H9 (cell line): ENCODE measurements around the gene WDFY3. TPM values are rescaled to one million over a fixed set of nuclear protein-coding genes. Genes with fewer than 3 reads are reported as not detected.

ENCODE experiments used
- DNase-seq: peaks from one replicate; pipeline ENCODE4 v3.0.0-alpha.2; 2017
- H2AFZ ChIP-seq: one replicate; pipeline ENCODE4 v1.6.1; 2013; ENCODE audit warnings: mild to moderate bottlenecking, low read length, control low read depth, moderate library complexity
- H2AK5ac ChIP-seq: 2 replicates; pipeline ENCODE4 v1.6.1; 2013; ENCODE audit warnings: low read length, control low read depth, mixed read lengths; ENCODE audit not compliant: insufficient read length
- H2BK120ac ChIP-seq: one replicate; pipeline ENCODE4 v1.6.1; 2013; ENCODE audit warnings: low read depth, mild to moderate bottlenecking, low read length, control low read depth, inconsistent platforms; ENCODE audit not compliant: poor library complexity, severe bottlenecking
- H2BK12ac ChIP-seq: 2 replicates; pipeline ENCODE4 v1.6.1; 2013; ENCODE audit warnings: low read length, control low read depth, mixed read lengths, low read depth; ENCODE audit not compliant: insufficient read length
- H2BK15ac ChIP-seq: 2 replicates; pipeline ENCODE4 v1.6.1; 2013; ENCODE audit warnings: low read depth, low read length, control low read depth
- H2BK20ac ChIP-seq: one replicate; pipeline ENCODE4 v1.6.1; 2013; ENCODE audit warnings: low read depth, mild to moderate bottlenecking, low read length, control low read depth, inconsistent platforms; ENCODE audit not compliant: poor library complexity, severe bottlenecking
- H2BK5ac ChIP-seq: 2 replicates; pipeline ENCODE4 v1.6.1; 2013; ENCODE audit warnings: low read length, control low read depth, mixed read lengths; ENCODE audit not compliant: insufficient read length
- H3K14ac ChIP-seq: 2 replicates; pipeline ENCODE4 v1.6.1; 2013; ENCODE audit warnings: low read length, control low read depth; ENCODE audit not compliant: insufficient read depth
- H3K18ac ChIP-seq: 2 replicates; pipeline ENCODE4 v1.6.1; 2013; ENCODE audit warnings: low read depth, mild to moderate bottlenecking, mixed read lengths, low read length, control low read depth; ENCODE audit not compliant: insufficient read length
- H3K23ac ChIP-seq: 2 replicates; pipeline ENCODE4 v1.6.1; 2013; ENCODE audit warnings: low read length, control low read depth, mixed read lengths, low read depth; ENCODE audit not compliant: insufficient read length
- H3K23me2 ChIP-seq: 2 replicates; pipeline ENCODE4 v1.6.1; 2013; ENCODE audit warnings: low read depth, mild to moderate bottlenecking, mixed read lengths, low read length, control low read depth; ENCODE audit not compliant: insufficient read length, poor library complexity, severe bottlenecking
- H3K27ac ChIP-seq: 2 replicates; pipeline ENCODE4 v1.5.1; 2013; ENCODE audit warnings: low read length, control low read depth, mixed read lengths, low read depth; ENCODE audit not compliant: insufficient read length
- H3K27me3 ChIP-seq: 2 replicates; pipeline ENCODE4 v1.6.1; 2013; ENCODE audit warnings: low read length, control low read depth, inconsistent platforms; ENCODE audit not compliant: insufficient read depth
- H3K4ac ChIP-seq: 2 replicates; pipeline ENCODE4 v1.6.1; 2013; ENCODE audit warnings: low read depth, mild to moderate bottlenecking, control low read depth, inconsistent platforms, low read length, moderate library complexity
- H3K4me1 ChIP-seq: 2 replicates; pipeline ENCODE4 v1.6.1; 2013; ENCODE audit warnings: low read length, control low read depth, inconsistent platforms; ENCODE audit not compliant: insufficient read depth
- H3K4me2 ChIP-seq: 2 replicates; pipeline ENCODE4 v1.6.1; 2013; ENCODE audit warnings: low read length, control low read depth, mixed read lengths; ENCODE audit not compliant: insufficient read length, insufficient read depth
- H3K56ac ChIP-seq: 2 replicates; pipeline ENCODE4 v1.6.1; 2013; ENCODE audit warnings: low read depth, mild to moderate bottlenecking, mixed read lengths, low read length, control low read depth; ENCODE audit not compliant: insufficient read length
- H3K79me1 ChIP-seq: 2 replicates; pipeline ENCODE4 v1.6.1; 2013; ENCODE audit warnings: low read depth, mild to moderate bottlenecking, moderate library complexity, low read length, control low read depth, inconsistent platforms; ENCODE audit not compliant: insufficient read depth, poor library complexity, severe bottlenecking
- H3K79me2 ChIP-seq: 2 replicates; pipeline ENCODE4 v1.6.1; 2013; ENCODE audit warnings: low read length, control low read depth, inconsistent platforms; ENCODE audit not compliant: insufficient read depth
- H3K9ac ChIP-seq: 2 replicates; pipeline ENCODE4 v1.6.1; 2013; ENCODE audit warnings: low read length, control low read depth, mixed read lengths; ENCODE audit not compliant: insufficient read length; ENCODE audit errors: extremely low read depth
- H3K9me3 ChIP-seq: one replicate; pipeline ENCODE4 v1.6.1; 2013; ENCODE audit warnings: low read depth, low read length, inconsistent platforms; ENCODE audit not compliant: control insufficient read depth
- H3T11ph ChIP-seq: one replicate; pipeline ENCODE4 v1.6.1; 2013; ENCODE audit warnings: mild to moderate bottlenecking, low read length, control low read depth, inconsistent platforms
- H4K20me1 ChIP-seq: one replicate; pipeline ENCODE4 v1.6.1; 2013; ENCODE audit not compliant: control insufficient read depth, insufficient read length, insufficient read depth
- H4K5ac ChIP-seq: 2 replicates; pipeline ENCODE4 v1.6.1; 2013; ENCODE audit warnings: low read depth, mild to moderate bottlenecking, mixed read lengths, low read length, control low read depth; ENCODE audit not compliant: insufficient read length
- H4K8ac ChIP-seq: replicated peaks from 2 replicates; pipeline ENCODE4 v1.6.1; 2013; ENCODE audit warnings: low read length, control low read depth, mixed read lengths, low read depth; ENCODE audit not compliant: insufficient read length
- H4K91ac ChIP-seq: 2 replicates; pipeline ENCODE4 v1.6.1; 2013; ENCODE audit warnings: low read depth, mild to moderate bottlenecking, moderate library complexity, mixed read lengths, low read length, control low read depth; ENCODE audit not compliant: insufficient read length
- H3K27ac Mint-ChIP-seq, 3 experiments: 2 replicates in 2 of 3; 3 replicates in 1 of 3; pipeline ENCODE4 v1.8.0; 2020 to 2021; ENCODE audit warnings: mixed read lengths in 3 of 3, mild to moderate bottlenecking in 1 of 3, moderate library complexity in 1 of 3
- H3K27me3 Mint-ChIP-seq: 2 replicates; pipeline ENCODE4 v1.8.0; 2021; ENCODE audit warnings: low read depth, mild to moderate bottlenecking, moderate library complexity, mixed read lengths
- H3K36me3 Mint-ChIP-seq, 3 experiments: 2 replicates in 2 of 3; 3 replicates in 1 of 3; pipeline ENCODE4 v1.8.0; 2020 to 2021; ENCODE audit warnings: low read depth in 3 of 3, mixed read lengths in 3 of 3; ENCODE audit not compliant: insufficient read depth in 1 of 3
- H3K4me1 Mint-ChIP-seq, 2 experiments: 2 replicates each; pipeline ENCODE4 v1.8.0; 2020; ENCODE audit warnings: mixed read lengths in 2 of 2
- H3K4me3 Mint-ChIP-seq, 2 experiments: 2 replicates in 1 of 2; 3 replicates in 1 of 2; pipeline ENCODE4 v1.8.0; 2020 to 2021; ENCODE audit warnings: mild to moderate bottlenecking in 2 of 2, mixed read lengths in 2 of 2, moderate library complexity in 1 of 2
- H3K9me3 Mint-ChIP-seq, 2 experiments: 2 replicates in 1 of 2; 3 replicates in 1 of 2; pipeline ENCODE4 v1.8.0; 2020; ENCODE audit warnings: mild to moderate bottlenecking in 2 of 2, mixed read lengths in 2 of 2, moderate library complexity in 1 of 2
- WGBS: extraction: QIAGEN DNeasy Blood & Tissue Kit; methylation state at CpG from one replicate; pipeline ENCODE4 v1.1.7; 2013; ENCODE audit warnings: missing lambda C conversion rate, low lambda C conversion rate, mixed read lengths; ENCODE audit not compliant: insufficient read length; ENCODE audit errors: extremely low coverage; 5-methylcytosine and 5-hydroxymethylcytosine counted together
- total RNA-seq: library from RNA; stranded (reverse); gene quantifications from 2 replicates; pipeline ENCODE4 v1.2.1, GENCODE V29; 2021
- TF ChIP-seq, protein P1 (sequence below): fragments of 200-600 bp; sonication (generic); conservative IDR thresholded peaks from 3 replicates; pipeline ENCODE4 v1.8.0; 2021; ENCODE audit warnings: antibody characterized with exemption, mild to moderate bottlenecking

The WDFY3 gene
- total RNA-seq, 1 experiment from 2014 or later = 54.6 TPM

GRCh38 chr4:84786478-84786877, 180.0 kb downstream of the WDFY3 start:
- no peak overlapping the region for H3K4ac ChIP-seq

More at GRCh38 chr4:84786478-84786877, 180.0 kb downstream of the WDFY3 start:
- no peaks in the 10 kb centered on the region for H3K23me2 ChIP-seq
- H3K4me2 ChIP-seq = no peak overlapping the region
- no peak overlapping the region for H2AK5ac ChIP-seq
- no peak overlapping the region for H4K91ac ChIP-seq
- no peaks in the 10 kb centered on the region for H3K79me2 ChIP-seq
- no peaks in the 10 kb centered on the region for H4K20me1 ChIP-seq
- no peak overlapping the region for H2BK15ac ChIP-seq
- no peak overlapping the region for H3K9ac ChIP-seq
- H3K4me1 ChIP-seq = no peaks in the 10 kb centered on the region
- H3K27ac ChIP-seq = no peak overlapping the region
- H3K9me3 Mint-ChIP-seq = no peaks in the 10 kb centered on the region
- no peak overlapping the region for H3K27ac Mint-ChIP-seq
- no peak overlapping the region for H4K5ac ChIP-seq
- no peak overlapping the region for H2BK5ac ChIP-seq
- no peak overlapping the region for H2BK120ac ChIP-seq
- no peak overlapping the region for H3K18ac ChIP-seq
- no peaks in the 10 kb centered on the region for H3K9me3 ChIP-seq
- no peak overlapping the region for H3K56ac ChIP-seq
- no peak overlapping the region for H3T11ph ChIP-seq
- no peak for DNase-seq
- H2BK12ac ChIP-seq = no peak overlapping the region
- no peaks in the 10 kb centered on the region for H3K4me1 Mint-ChIP-seq
- H3K27me3 ChIP-seq = no peaks in the 10 kb centered on the region
- H2AFZ ChIP-seq = no peak overlapping the region
- no peak overlapping the region for H3K4me3 Mint-ChIP-seq
- no peak overlapping the region for H3K14ac ChIP-seq
- H3K23ac ChIP-seq = no peak overlapping the region
- TF ChIP-seq, protein P1, sequence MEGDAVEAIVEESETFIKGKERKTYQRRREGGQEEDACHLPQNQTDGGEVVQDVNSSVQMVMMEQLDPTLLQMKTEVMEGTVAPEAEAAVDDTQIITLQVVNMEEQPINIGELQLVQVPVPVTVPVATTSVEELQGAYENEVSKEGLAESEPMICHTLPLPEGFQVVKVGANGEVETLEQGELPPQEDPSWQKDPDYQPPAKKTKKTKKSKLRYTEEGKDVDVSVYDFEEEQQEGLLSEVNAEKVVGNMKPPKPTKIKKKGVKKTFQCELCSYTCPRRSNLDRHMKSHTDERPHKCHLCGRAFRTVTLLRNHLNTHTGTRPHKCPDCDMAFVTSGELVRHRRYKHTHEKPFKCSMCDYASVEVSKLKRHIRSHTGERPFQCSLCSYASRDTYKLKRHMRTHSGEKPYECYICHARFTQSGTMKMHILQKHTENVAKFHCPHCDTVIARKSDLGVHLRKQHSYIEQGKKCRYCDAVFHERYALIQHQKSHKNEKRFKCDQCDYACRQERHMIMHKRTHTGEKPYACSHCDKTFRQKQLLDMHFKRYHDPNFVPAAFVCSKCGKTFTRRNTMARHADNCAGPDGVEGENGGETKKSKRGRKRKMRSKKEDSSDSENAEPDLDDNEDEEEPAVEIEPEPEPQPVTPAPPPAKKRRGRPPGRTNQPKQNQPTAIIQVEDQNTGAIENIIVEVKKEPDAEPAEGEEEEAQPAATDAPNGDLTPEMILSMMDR = no peak
- no CpG with 5 or more reads among the region's 1 CpG for WGBS
- no peak overlapping the region for H2BK20ac ChIP-seq
- H3K79me1 ChIP-seq = no peaks in the 10 kb centered on the region
- H4K8ac ChIP-seq = no peak overlapping the region
- H3K36me3 Mint-ChIP-seq = peaks cover 16 to 44% (median 36%) of the 10 kb centered on the region in 3 experiments; a peak in 6 of 7 replicates
- H3K27me3 Mint-ChIP-seq = no peaks in the 10 kb centered on the region
